Bronchial epithelial cell (primary cell): ENCODE data around the gene ADCY9. TPM values are rescaled to one million over a fixed set of nuclear protein-coding genes. Genes with fewer than 3 reads are reported as not detected.
A peak's percentile ranks its signal among the peaks of the same experiment; 100 is the strongest.

Source experiments
- DNase-seq: peaks from one replicate; pipeline ENCODE4 v3.0.0-alpha.2; 2010; ENCODE audit warnings: low read depth
- FAIRE-seq: peaks from 2 replicates; lab custom pipeline; 2011; peaks lifted over from hg19 to GRCh38; lab: Jason Lieb, UNC
- H3K27me3 ChIP-seq: 2 replicates; pipeline ENCODE4 v1.5.1; 2011; ENCODE audit warnings: low read length; ENCODE audit not compliant: control insufficient read depth, insufficient read depth
- H3K36me3 ChIP-seq: 2 replicates; pipeline ENCODE4 v1.5.1; 2011; ENCODE audit warnings: low read length; ENCODE audit not compliant: control insufficient read depth, insufficient read depth
- H3K4me3 ChIP-seq: 2 replicates; pipeline ENCODE4 v1.5.1; 2011; ENCODE audit warnings: mild to moderate bottlenecking, low read depth, low read length, control low read depth
- CTCF ChIP-seq: IDR thresholded peaks from 2 replicates; pipeline ENCODE4 v1.5.1; 2011; ENCODE audit warnings: mild to moderate bottlenecking, moderate library complexity, low read length, control low read depth, inconsistent platforms; ENCODE audit not compliant: insufficient read depth, severe bottlenecking
- total RNA-seq: library from RNA; depleted of rRNA; stranded (reverse); fragments of >200 nt; gene quantifications from 2 replicates; pipeline ENCODE4 v1.2.1, GENCODE V29; 2014

The ADCY9 gene
- total RNA-seq, 1 donor from 2014 or later: 11.3 TPM

- H3K27me3 ChIP-seq: peaks cover 2% of the 10 kb centered on the region
- DNase-seq (no peak), FAIRE-seq (no peak)
- no peak for TF ChIP-seq CTCF
- no peaks in the 10 kb centered on the region for H3K36me3 ChIP-seq
- H3K4me3 ChIP-seq: no peak overlapping the region
These were observed 149.6 kb downstream of the ADCY9 start for GRCh38 chr16:3966681-3967080.

- H3K27me3 ChIP-seq: peaks cover 2% of the 10 kb centered on the region
- TF ChIP-seq CTCF: no peak
- H3K36me3 ChIP-seq: no peaks in the 10 kb centered on the region
- peak; percentile 92 for FAIRE-seq
- DNase-seq: no peak
- H3K4me3 ChIP-seq: no peak overlapping the region
These were observed 150.3 kb downstream of the ADCY9 start for GRCh38 chr16:3965781-3966582.

- no peaks in the 10 kb centered on the region for H3K36me3 ChIP-seq
- no peak overlapping the region for H3K4me3 ChIP-seq
- H3K27me3 ChIP-seq: peaks cover 2% of the 10 kb centered on the region
- no peak for DNase-seq
- TF ChIP-seq CTCF: no peak
- FAIRE-seq: no peak
These were observed 150.9 kb downstream of the ADCY9 start for GRCh38 chr16:3965306-3965705.

- DNase-seq (no peak), FAIRE-seq (no peak)
- H3K36me3 ChIP-seq: no peaks in the 10 kb centered on the region
- H3K4me3 ChIP-seq: no peak overlapping the region
- peaks cover 2% of the 10 kb centered on the region for H3K27me3 ChIP-seq
- TF ChIP-seq CTCF: no peak
These were observed 151.5 kb downstream of the ADCY9 start for GRCh38 chr16:3964686-3965290.

- no peak overlapping the region for H3K4me3 ChIP-seq
- H3K27me3 ChIP-seq: peaks cover 2% of the 10 kb centered on the region
- TF ChIP-seq CTCF: no peak
- no peaks in the 10 kb centered on the region for H3K36me3 ChIP-seq
- DNase-seq (no peak), FAIRE-seq (no peak)
These were observed 152.2 kb downstream of the ADCY9 start for GRCh38 chr16:3963886-3964685.
